GM21825 (cell line): Measurements from ENCODE around the gene RFC5.
A peak's percentile ranks its signal among the peaks of the same experiment; 100 is the strongest.
"Not testable (repeated sequence)": the region's sequence is repeated elsewhere in the genome, so short reads cannot be mapped to it uniquely, and the experiment has no call there.

ENCODE experiments used
- ATAC-seq: cut with Tn5 transposase; IDR thresholded peaks from one replicate; pipeline ENCODE4 v1.9.1; 2021; ENCODE audit warnings: mild to moderate bottlenecking, moderate library complexity; ENCODE audit not compliant: unreplicated experiment

Gene RFC5

DNA sequence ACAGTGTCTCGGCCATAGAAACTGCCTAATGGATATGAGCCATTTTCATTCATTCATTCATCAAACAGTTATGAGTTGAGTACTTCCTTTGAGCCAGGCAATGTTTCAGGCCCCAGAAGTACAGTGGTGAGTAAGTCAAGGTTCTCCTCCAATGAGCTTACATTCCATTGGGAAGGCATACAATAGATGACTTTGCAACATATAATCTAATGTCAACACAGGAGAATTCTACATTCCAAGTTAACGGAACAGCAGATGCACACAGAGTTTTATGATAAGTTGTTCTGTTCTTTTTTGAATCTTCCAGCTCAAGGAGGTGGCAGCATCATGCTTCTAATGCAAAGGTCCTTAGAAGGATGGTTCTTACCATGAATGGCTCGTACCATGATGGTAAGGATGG lies 3.2 kb upstream of the RFC5 start:
- no peak for ATAC-seq

GRCh38 chr12:118015306-118015705 lies 1.2 kb upstream of the RFC5 start:
- ATAC-seq: no peak

- no peak for ATAC-seq
These were observed 559 bp upstream of the RFC5 start for GRCh38 chr12:118015944-118016343.

DNA sequence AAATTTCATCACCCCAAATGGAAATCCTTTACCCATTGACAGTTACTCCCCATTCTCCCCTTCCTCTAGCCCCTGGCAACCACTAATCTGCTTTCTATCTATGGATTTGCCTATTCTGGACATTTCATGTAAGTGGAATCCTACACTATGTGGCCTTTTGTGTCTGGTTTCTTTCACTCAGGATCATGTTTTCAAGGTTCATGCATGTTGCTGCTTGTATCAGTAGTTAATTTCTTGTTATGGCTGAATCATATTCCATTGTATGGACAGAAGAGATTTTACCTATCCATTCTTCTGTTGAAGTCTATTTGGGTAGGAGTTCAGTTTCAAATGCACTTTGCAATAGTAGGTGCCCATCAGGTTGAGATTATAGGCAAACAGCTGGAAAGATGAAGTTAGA lies 1.4 kb downstream of the RFC5 start:
- ATAC-seq: no peak

DNA sequence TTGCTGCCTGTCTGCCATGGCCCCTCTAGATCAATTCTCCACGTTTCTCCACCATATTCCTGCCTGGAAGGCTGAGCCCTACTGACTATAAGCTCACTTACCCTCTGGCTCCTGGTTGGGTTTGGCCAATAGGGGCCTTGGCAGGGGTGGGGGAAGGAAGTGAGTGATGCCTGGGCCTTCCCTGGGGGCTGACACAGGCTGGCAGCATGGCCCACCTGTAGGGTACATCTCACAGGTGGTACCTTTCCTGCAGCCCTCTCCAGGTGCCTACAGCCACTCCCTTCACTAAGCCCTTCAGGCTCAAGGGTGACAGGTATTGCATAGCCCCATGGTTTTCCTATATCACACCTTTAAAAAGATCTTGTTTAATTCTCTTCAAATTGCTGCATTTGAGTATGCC lies 3.5 kb downstream of the RFC5 start:
- no peak for ATAC-seq

DNA sequence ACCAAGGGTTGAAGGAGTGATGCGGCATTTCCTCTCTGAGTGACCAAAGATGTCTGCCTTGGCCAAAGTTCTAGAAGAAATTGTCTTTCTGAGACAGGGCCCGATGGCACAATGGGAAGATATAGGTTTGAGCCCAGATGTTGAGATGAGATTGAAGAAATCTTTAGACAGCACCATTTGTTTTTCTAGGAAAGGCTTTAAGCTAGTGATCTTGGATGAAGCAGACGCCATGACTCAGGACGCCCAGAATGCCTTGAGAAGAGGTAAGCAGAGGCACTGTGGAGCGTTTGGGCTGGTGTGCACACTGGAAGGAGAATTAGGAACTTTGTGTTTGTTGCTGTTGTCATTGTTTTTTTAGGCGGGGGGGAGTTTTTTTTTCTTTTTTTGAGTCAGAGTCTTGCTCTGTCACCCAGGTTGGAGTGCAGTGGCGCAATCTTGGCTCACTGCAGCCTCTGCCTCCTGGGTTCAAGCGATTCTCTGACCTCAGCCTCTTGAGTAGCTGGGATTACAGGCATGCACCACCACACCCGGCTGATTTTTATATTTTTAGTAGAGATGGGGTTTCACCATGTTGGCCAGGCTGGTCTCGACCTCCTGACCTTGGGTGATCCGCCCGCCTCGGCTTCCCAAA lies 5.7 kb downstream of the RFC5 start:
- not testable (repeated sequence) for ATAC-seq

DNA sequence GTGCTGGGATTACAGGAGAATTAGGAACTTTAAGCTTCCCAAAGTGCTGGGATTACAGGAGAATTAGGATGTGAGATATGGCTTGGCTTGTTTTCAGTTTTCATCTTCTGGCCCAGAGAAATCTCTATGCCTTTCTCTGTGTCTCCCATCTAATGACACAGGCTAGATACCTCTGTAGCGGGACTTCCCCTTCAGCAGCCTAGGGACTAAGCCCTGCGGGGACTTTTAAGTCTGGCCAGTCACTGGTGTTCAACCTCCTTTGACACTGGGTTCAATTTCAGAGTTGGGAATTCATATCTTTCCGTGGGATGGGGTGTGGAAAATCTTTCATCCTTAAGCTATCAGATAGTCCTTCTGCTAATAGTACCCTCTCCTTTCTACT lies 6.2 kb downstream of the RFC5 start:
- ATAC-seq: no peak

- ATAC-seq: no peak
These were observed 6.9 kb downstream of the RFC5 start for GRCh38 chr12:118023301-118023860.

DNA sequence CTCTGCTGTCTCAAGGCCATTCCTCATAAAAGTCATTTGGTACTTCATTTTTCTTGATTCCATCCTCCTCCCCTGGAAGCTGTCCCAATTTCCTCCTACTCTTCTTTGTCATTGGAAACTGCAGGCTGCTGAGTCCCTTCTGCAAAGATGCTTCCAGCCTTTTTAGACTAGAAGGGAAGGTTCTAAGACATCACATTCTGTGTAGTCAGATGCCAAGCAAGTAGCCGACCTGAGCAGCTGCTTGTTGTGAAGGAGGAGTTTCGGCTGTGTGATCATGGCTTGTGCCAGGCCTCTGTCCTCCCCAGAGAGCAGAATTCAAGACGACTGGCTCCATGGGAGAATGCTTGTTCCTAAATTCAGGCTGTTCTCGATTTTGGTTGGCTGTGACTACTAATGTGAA lies 8.7 kb downstream of the RFC5 start:
- no peak for ATAC-seq

DNA sequence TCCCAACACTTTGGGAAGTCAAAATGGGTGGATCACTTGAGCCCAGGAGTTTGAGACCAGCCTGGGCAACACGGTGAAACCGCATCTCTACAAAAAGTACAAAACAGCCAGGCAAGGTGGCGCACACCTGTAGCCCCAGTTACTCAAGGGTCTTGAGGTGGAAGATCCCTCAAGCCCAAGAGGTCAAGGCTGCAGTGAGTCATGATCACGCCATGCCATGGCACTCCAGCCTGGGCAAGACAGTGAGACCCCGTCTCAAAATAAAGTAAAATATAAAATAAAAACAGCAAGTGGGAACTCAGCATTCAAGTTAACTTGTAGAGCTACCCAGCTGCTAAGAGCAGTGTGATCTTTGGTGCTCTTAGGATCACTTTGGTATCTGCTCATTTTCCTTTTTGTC lies 12.7 kb downstream of the RFC5 start:
- no peak for ATAC-seq

DNA sequence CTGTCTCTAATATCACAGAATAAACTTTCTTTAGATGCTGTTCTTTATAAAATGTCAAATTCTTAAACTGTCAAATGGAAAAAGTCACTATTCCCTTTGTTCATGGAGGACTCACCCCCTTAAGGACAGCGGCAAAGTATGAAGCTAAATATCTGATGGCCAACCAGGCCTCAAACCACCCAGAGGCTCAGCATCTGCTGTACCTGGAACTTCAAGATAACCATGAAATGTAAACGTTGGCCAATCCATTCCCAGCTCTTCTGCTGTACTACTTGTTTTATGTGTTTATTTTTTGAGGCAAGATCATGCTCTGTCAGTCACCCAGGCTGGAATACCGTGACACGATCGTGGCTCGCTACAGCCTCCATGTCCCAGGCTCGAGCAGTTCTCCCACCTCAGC lies 15.7 kb downstream of the RFC5 start:
- no peak for ATAC-seq

GRCh38 chr12:118033323-118033722 lies 16.8 kb downstream of the RFC5 start:
- ATAC-seq: no peak

GRCh38 chr12:118033902-118034301 lies 17.4 kb downstream of the RFC5 start:
- ATAC-seq: no peak

- no peak for ATAC-seq
These were observed 18.1 kb downstream of the RFC5 start for GRCh38 chr12:118034429-118035189.

GRCh38 chr12:118035190-118036041 lies 18.9 kb downstream of the RFC5 start:
- peak; percentile 78 for ATAC-seq

DNA sequence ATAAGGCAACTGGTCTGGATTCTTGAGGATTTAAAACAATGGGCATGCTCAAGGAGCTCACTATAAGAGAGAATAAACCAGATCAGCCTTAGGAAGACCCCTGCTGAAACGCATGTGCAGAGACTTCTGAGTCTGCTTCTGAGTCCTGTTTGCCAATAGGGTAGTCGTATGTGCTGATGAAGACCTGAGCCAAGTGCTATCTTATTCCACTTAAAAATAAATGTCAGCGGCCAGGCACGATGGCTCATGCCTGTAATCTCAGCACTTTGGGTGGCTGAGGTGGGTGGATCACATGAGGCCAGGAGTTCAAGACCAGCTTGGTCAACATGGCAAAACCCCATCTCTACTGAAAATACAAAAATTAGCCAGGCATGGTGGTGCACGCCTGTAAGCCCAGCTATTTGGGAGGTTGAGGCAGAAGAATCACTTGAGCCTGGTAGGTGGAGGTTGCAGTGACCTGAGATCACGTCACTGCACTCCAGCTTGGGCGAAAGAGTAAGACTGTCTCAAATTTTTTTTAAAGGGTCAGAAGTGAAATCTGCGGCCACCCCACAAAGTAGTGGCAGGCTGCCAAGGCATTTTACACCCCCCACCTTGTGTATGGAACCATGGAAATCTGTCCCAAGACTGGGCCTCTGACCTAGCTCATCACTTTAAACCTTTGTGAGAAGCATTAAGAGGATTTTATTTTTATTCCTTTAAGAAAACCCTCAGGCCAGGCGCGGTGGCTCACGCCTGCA lies 20.3 kb downstream of the RFC5 start:
- ATAC-seq: no peak

DNA sequence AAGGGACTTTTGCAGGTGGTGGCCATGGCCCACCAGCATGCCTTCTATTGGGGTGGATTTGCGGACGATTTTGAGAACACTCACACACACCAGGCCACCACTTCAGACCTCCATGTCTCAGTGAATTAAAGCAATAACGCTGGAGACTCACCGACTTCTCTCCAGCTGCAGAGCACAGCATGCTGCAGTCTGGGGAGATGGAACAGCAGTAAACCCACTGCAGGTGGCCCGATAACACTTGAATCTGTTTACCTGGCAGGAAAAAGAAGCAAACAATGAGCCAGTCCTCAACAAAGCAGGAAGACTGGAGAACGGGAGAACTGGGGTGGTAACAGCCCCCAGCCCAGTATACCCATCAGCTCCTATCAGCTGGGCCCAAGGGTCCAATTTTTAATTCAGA lies 21.6 kb downstream of the RFC5 start:
- no peak for ATAC-seq

- no peak for ATAC-seq
These were observed 25.6 kb downstream of the RFC5 start for GRCh38 chr12:118042091-118042490.

GRCh38 chr12:118044075-118044474 lies 27.6 kb downstream of the RFC5 start:
- no peak for ATAC-seq

DNA sequence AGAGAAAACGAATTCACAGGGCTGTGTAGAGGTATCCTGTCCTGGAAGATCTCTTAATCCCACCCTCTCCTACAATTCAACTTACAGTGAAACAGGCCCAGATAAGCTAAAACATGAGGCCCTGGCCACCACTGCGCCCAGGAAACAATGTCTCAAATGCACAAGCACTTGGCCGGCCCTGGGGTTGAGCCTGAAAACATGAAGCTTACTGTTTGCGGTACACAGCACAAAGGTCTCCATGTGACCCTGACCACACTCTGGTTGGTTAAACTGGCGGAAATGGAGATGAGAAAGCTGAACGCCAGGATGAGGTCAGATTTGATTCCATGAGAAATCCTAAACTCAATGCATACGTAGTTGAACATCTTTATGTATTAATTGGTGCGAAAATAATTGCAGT lies 28.1 kb downstream of the RFC5 start:
- ATAC-seq: no peak

DNA sequence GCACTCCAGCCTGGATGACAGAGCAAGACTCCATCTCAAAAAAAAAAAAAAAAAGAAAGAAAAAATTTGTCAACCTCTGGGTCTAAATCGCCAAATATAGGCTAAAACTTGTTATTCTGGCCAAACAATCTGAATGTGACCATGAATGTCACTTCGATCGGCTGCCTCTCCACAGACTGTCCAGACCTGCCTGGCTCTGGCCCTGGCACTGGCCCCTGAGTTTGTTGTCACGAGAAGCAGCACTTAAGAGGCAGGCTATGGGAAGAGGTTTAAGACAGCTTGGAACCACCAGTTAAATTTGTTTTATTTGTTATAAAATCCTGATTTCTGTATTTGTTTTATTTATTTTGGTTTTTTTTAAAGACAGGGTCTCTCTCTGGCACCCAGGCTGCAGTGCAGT lies 29.9 kb downstream of the RFC5 start:
- no peak for ATAC-seq
